Neural cell (in vitro differentiated cells): ENCODE data around the gene PDE9A.

Experiments
- CTCF ChIP-seq: fragments of 450-650 bp; IDR thresholded peaks from 2 replicates; pipeline ENCODE4 v1.5.1; 2014; ENCODE audit warnings: antibody characterized with exemption, mild to moderate bottlenecking, moderate library complexity; ENCODE audit not compliant: poor library complexity, severe bottlenecking
- EZH2 ChIP-seq: fragments of 200-600, 300-800 bp; shearing (Covaris generic), sonication (generic); IDR thresholded peaks from 2 replicates; pipeline ENCODE4 v1.6.1; 2014; ENCODE audit warnings: antibody characterized with exemption, low read length, borderline replicate concordance, mild to moderate bottlenecking; ENCODE audit not compliant: insufficient read depth, poor library complexity, severe bottlenecking
- MXI1 ChIP-seq: fragments of 450-650 bp; conservative IDR thresholded peaks from 2 replicates; pipeline ENCODE4 v1.6.1; 2014; ENCODE audit warnings: antibody characterized with exemption, mild to moderate bottlenecking; ENCODE audit not compliant: poor library complexity, severe bottlenecking
- POLR2AphosphoS5 ChIP-seq: IDR thresholded peaks from 2 replicates; pipeline ENCODE4 v1.6.1; 2012
- RAD21 ChIP-seq: fragments of 450-650 bp; conservative IDR thresholded peaks from 2 replicates; pipeline ENCODE4 v1.6.1; 2014; ENCODE audit warnings: antibody characterized with exemption, mild to moderate bottlenecking, moderate library complexity
- REST ChIP-seq: IDR thresholded peaks from 2 replicates; pipeline ENCODE4 v1.6.1; 2012; ENCODE audit warnings: borderline replicate concordance
- SMC3 ChIP-seq: fragments of 450-650 bp; conservative IDR thresholded peaks from 2 replicates; pipeline ENCODE4 v1.6.1; 2014; ENCODE audit warnings: antibody characterized with exemption, mild to moderate bottlenecking, moderate library complexity; ENCODE audit not compliant: poor library complexity

GRCh38 chr21:42662430-42663199 is 9.2 kb downstream of the PDE9A start:
- TF ChIP-seq REST (no peak), POLR2AphosphoS5 (no peak), CTCF (no peak), EZH2 (no peak), MXI1 (no peak), RAD21 (no peak), SMC3 (no peak)
